ENCODE data around the gene ZBTB24. TPM values are rescaled to one million over a fixed set of nuclear protein-coding genes. Genes with fewer than 3 reads are reported as not detected.

The ZBTB24 gene
- polyA plus RNA-seq, 2 of the 4 experiments (the other 2 are of a cell fraction) = 4.5 to 5.4 TPM

DNA sequence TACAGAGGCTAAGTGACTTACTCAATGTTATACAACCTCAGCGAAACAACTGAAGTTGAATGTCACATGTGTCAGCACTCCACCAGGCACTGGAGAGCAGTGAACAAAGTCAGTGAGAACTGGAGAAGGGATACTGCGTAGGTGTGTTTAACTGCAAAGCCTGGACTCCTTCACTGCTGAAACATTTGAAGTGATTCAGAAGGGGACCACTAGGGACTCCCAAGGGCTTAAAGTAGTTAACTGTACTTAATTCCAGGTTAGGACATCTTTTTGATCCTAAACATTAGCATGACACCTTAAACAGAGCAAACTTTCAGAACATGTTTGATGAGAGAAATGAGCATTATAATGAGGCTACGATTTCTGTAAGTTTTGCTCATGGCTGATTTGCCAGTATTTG is 45.0 kb upstream of the ZBTB24 start:
- CTCF ChIA-PET = interaction anchor here (0.7 to 2.7 kb wide), 7 partner anchors 10 to 888 kb away, joined by 4 to 27 read pairs (median 4); no protein-coding TSS in a partner anchor
- FAIRE-seq = no peak
- 24% methylated on average over 3 of the region's 3 CpGs for WGBS (ENCODE audit: missing lambda C conversion rate)
- ATAC-seq = peak; percentile 84 to 85
- peak; percentile 10 to 17 for DNase-seq (ENCODE audit: low read depth in 1 of 2, low spot score in 1 of 2)
- no peak overlapping the region for H3K4me3 ChIP-seq
- POLR2A ChIA-PET = no interaction called here
- no peak for TF ChIP-seq ZNF302 (CRISPR knock-in tag; IDR thresholded peaks at IDR 0.05)
- no peak for TF ChIP-seq JUN (IDR thresholded peaks at IDR 0.05)
- no peak for TF ChIP-seq MYC (IDR thresholded peaks at IDR 0.05; ENCODE audit: borderline replicate concordance, low read length)
- no peak for TF ChIP-seq CHD2 (IDR thresholded peaks at IDR 0.05; ENCODE audit: low read length, partially characterized antibody)
- TF ChIP-seq BHLHE40 (IDR thresholded peaks at IDR 0.05; ENCODE audit: low read depth, low read length) = no peak
- TF ChIP-seq POLR2AphosphoS2 (conservative IDR thresholded peaks at IDR 0.05; ENCODE audit: low read length) = no peak
- TF ChIP-seq HOXA7 (CRISPR knock-in tag; IDR thresholded peaks at IDR 0.05) = no peak
- TF ChIP-seq NFE2L2 (conservative IDR thresholded peaks at IDR 0.05; ENCODE audit: low read length) = no peak
- TF ChIP-seq HOXB5 (CRISPR knock-in tag; IDR thresholded peaks at IDR 0.05) = no peak
- no peak for TF ChIP-seq KDM1A (IDR thresholded peaks at IDR 0.05; ENCODE audit: low read depth)
- TF ChIP-seq TFCP2L1 (CRISPR knock-in tag; IDR thresholded peaks at IDR 0.05) = no peak
- TF ChIP-seq RCOR1 (IDR thresholded peaks at IDR 0.05; ENCODE audit: low read depth, low read length) = no peak
- no peak for TF ChIP-seq MAFK (IDR thresholded peaks at IDR 0.05; ENCODE audit: partially characterized antibody)
- TF ChIP-seq TP53 (CRISPR knock-in tag; IDR thresholded peaks at IDR 0.05) = no peak
- no peak for TF ChIP-seq FOSB (CRISPR knock-in tag; IDR thresholded peaks at IDR 0.05)
- TF ChIP-seq ZC3H11A (IDR thresholded peaks at IDR 0.05) = no peak
- TF ChIP-seq HDAC2 (IDR thresholded peaks at IDR 0.05) = no peak
- no peak for TF ChIP-seq POLR2A (IDR thresholded peaks at IDR 0.05; ENCODE audit: low read length)
- TF ChIP-seq, protein P1, sequence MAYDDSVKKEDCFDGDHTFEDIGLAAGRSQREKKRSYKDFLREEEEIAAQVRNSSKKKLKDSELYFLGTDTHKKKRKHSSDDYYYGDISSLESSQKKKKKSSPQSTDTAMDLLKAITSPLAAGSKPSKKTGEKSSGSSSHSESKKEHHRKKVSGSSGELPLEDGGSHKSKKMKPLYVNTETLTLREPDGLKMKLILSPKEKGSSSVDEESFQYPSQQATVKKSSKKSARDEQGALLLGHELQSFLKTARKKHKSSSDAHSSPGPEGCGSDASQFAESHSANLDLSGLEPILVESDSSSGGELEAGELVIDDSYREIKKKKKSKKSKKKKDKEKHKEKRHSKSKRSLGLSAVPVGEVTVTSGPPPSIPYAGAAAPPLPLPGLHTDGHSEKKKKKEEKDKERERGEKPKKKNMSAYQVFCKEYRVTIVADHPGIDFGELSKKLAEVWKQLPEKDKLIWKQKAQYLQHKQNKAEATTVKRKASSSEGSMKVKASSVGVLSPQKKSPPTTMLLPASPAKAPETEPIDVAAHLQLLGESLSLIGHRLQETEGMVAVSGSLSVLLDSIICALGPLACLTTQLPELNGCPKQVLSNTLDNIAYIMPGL (CRISPR knock-in tag; IDR thresholded peaks at IDR 0.05; ENCODE audit: borderline replicate concordance) = no peak
- no peak for TF ChIP-seq GATA3 (IDR thresholded peaks at IDR 0.05; ENCODE audit: borderline replicate concordance)
- H3K9me3 ChIP-seq = peaks cover 3% of the 10 kb centered on the region; the same call in 2 of the 3 replicates
- no peaks in the 10 kb centered on the region for H3K4me1 ChIP-seq
- no peak overlapping the region for H3K27ac ChIP-seq
- no peak overlapping the region for H3K4me2 ChIP-seq

DNA sequence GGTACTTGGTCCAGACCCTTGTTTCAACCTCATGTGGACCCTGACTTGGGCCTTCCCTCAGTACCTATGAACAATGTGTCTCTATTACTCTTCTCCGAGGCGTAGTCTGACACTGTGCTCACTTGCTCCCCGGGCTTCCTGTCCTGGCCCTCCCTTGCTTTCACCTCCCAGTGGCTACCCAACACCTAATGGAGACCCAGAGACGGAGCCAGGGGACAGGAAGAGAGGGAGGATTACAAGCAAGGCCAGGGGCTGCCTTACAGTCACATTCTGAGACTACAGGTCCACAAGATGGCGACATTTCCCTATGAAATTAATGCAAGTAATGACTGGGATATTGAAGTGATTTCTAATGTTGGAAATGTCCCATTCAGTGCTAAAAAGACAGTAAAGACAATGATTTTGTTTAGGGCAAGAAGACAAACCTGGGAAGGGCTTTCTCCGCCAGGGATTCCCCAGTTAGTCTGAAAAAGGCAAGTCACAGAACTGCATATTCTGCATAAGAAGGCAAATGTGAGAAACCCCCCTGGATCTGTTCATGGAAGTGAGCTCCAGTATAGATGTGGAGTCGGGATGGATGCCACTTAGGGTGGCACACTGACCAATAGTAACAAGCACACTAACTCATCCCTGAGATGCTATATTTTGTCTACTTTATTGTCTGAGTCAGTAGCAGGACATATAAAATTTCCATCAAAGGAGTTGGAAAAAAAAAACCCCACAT is 44.0 kb upstream of the ZBTB24 start:
- H3K27ac ChIP-seq = no peak overlapping the region
- CTCF ChIA-PET = interaction anchor here (0.7 to 2.7 kb wide), 10 partner anchors 9 to 889 kb away, joined by 3 to 27 read pairs (median 4); no protein-coding TSS in a partner anchor
- 19% methylated on average over 7 of the region's 7 CpGs for WGBS (ENCODE audit: missing lambda C conversion rate)
- FAIRE-seq (no peak), DNase-seq (ENCODE audit: low read depth in 1 of 2, low spot score in 1 of 2) (peak; percentile 33 to 63), ATAC-seq (peak; percentile 95 to 97)
- peaks cover 3% of the 10 kb centered on the region; the same call in 2 of the 3 replicates for H3K9me3 ChIP-seq
- POLR2A ChIA-PET = no interaction called here
- H3K4me2 ChIP-seq = no peak overlapping the region
- H3K4me3 ChIP-seq = no peak overlapping the region
- TF ChIP-seq, protein P2, sequence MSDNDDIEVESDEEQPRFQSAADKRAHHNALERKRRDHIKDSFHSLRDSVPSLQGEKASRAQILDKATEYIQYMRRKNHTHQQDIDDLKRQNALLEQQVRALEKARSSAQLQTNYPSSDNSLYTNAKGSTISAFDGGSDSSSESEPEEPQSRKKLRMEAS (IDR thresholded peaks at IDR 0.05) = no peak
- TF ChIP-seq JUN (IDR thresholded peaks at IDR 0.05) = no peak
- TF ChIP-seq, protein P1 (CRISPR knock-in tag; IDR thresholded peaks at IDR 0.05; ENCODE audit: borderline replicate concordance) = no peak
- TF ChIP-seq POLR2AphosphoS2 (conservative IDR thresholded peaks at IDR 0.05; ENCODE audit: low read length) = no peak
- TF ChIP-seq SMC3 (IDR thresholded peaks at IDR 0.05) = peak; percentile 60
- TF ChIP-seq RAD21 (conservative IDR thresholded peaks at IDR 0.05 in 1 of 2, IDR thresholded peaks at IDR 0.05 in 1 of 2) = peak; percentile 71 to 72
- no peak for TF ChIP-seq RCOR1 (IDR thresholded peaks at IDR 0.05; ENCODE audit: low read depth, low read length)
- TF ChIP-seq, protein P3, sequence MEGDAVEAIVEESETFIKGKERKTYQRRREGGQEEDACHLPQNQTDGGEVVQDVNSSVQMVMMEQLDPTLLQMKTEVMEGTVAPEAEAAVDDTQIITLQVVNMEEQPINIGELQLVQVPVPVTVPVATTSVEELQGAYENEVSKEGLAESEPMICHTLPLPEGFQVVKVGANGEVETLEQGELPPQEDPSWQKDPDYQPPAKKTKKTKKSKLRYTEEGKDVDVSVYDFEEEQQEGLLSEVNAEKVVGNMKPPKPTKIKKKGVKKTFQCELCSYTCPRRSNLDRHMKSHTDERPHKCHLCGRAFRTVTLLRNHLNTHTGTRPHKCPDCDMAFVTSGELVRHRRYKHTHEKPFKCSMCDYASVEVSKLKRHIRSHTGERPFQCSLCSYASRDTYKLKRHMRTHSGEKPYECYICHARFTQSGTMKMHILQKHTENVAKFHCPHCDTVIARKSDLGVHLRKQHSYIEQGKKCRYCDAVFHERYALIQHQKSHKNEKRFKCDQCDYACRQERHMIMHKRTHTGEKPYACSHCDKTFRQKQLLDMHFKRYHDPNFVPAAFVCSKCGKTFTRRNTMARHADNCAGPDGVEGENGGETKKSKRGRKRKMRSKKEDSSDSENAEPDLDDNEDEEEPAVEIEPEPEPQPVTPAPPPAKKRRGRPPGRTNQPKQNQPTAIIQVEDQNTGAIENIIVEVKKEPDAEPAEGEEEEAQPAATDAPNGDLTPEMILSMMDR (IDR thresholded peaks at IDR 0.05) = peak; percentile 59
- TF ChIP-seq RFX5 (IDR thresholded peaks at IDR 0.05) = no peak
- no peak for TF ChIP-seq PHF8 (IDR thresholded peaks at IDR 0.05; ENCODE audit: borderline replicate concordance, low read depth)
- H3K4me1 ChIP-seq = no peaks in the 10 kb centered on the region

Measured in A549 (cell line).